ENCODE measurements around the gene KIF27. TPM values are rescaled to one million over a fixed set of nuclear protein-coding genes. Genes with fewer than 3 reads are reported as not detected.
"Not testable (repeated sequence)": the region's sequence is repeated elsewhere in the genome, so short reads cannot be mapped to it uniquely, and the experiment has no call there.

Gene KIF27
- total RNA-seq, 2 experiments from 2014 or later: 2.3 TPM

DNA sequence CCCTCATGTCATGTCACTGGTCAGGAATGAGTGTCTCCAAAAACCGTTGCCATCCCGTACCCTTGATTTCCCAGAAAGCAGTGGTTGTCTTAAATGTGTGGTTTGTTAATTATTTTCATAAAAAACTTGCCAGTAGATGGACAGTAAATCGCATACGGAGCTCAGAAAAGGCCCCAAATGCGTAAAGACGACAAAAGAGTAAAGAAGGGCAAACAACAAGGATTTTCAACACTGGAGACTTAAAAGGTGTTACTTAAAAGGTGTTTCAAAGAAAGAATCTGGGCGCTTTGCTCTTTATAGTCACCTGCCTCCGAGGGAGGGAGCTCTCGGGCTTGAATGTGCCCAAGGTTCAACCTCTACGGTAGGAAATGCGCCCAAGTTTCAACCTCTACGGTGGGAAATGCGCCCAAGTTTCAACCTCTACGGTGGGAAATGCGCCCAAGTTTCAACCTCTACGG, 734 bp downstream of the KIF27 start:
- H3K27ac Mint-ChIP-seq: peak overlapping the region; percentile 78
- no peaks in the 10 kb centered on the region for H3K9me3 Mint-ChIP-seq
- H3K4me1 Mint-ChIP-seq: peaks cover 18% of the 10 kb centered on the region
- peak overlapping the region; percentile 81 for H3K4me3 Mint-ChIP-seq
- H3K36me3 Mint-ChIP-seq (ENCODE audit: low read depth): no peaks in the 10 kb centered on the region
- H3K27me3 Mint-ChIP-seq: no peaks in the 10 kb centered on the region
- ChIA-PET CTCF (interaction anchor here (0.8 to 2.6 kb wide), 15 partner anchors 9 to 398 kb away, joined by 3 to 12 read pairs (median 5); partner anchors contain the start of genes HNRNPK, RMI1 and UBQLN1), POLR2A (interaction anchor here (0.6 to 5.4 kb wide), 7 partner anchors 10 to 375 kb away, joined by 3 to 59 read pairs (median 6); partner anchors contain the start of genes HNRNPK, IDNK, RMI1 and UBQLN1)
- DNase-seq: no peak

DNA sequence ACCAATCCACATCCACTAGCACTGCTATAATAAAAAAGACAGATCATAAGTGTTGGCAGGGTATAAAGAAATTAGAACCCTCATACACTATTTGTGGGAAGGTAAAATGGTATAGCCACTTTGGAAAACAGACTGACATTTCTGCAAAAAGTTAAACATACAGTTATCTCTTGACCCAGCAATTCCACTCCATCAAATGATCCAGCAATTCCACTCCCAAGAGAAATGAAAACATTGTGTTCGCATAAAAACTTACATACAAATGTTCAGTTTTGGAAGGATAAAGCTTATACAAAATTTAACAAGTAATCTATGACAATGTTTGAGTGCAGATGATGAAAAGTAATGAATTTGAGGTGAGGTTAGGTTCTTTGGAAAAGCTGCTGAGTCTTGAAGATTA, 2.1 kb downstream of the KIF27 start:
- ChIA-PET POLR2A (interaction anchor here (1.0 kb wide), 1 partner anchor 211 kb away, joined by 3 read pairs; the partner anchor contains the start of gene UBQLN1), CTCF (interaction anchor here (1.5 to 1.9 kb wide), 2 partner anchors 342 to 397 kb away, joined by 3 to 6 read pairs; no protein-coding TSS in a partner anchor)
- H3K36me3 Mint-ChIP-seq (ENCODE audit: low read depth): no peaks in the 10 kb centered on the region
- DNase-seq: no peak
- peaks cover 18% of the 10 kb centered on the region for H3K4me1 Mint-ChIP-seq
- H3K9me3 Mint-ChIP-seq: no peaks in the 10 kb centered on the region
- no peaks in the 10 kb centered on the region for H3K27me3 Mint-ChIP-seq
- H3K4me3 Mint-ChIP-seq: no peak overlapping the region
- no peak overlapping the region for H3K27ac Mint-ChIP-seq

DNA sequence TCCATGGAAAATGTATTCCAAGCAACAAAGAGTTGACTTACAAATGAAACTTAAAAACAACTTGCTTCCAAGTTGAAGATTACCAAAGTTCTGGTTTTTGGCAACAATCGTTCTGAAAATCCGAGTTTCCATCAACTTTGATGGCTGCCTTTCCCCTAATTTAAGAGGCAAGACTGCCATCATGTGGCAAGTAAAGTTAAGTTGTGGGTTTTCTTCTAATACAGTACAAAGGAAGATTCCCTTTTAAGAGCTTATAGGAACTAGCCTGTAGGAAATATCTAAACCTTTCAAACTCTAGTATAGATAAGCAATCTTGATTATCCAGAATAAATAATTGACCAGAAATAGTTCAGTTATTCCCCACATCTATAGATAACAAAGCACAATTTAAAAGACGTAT, 9.0 kb downstream of the KIF27 start:
- H3K36me3 Mint-ChIP-seq (ENCODE audit: low read depth); DNase-seq; H3K4me1 Mint-ChIP-seq; H3K27ac Mint-ChIP-seq; H3K27me3 Mint-ChIP-seq; H3K9me3 Mint-ChIP-seq; POLR2A ChIA-PET; H3K4me3 Mint-ChIP-seq: not testable (repeated sequence)
- CTCF ChIA-PET: interaction anchor here (1.2 to 3.1 kb wide), 4 partner anchors 9 to 291 kb away, joined by 3 to 31 read pairs (median 6); partner anchors contain the start of gene KIF27

DNA sequence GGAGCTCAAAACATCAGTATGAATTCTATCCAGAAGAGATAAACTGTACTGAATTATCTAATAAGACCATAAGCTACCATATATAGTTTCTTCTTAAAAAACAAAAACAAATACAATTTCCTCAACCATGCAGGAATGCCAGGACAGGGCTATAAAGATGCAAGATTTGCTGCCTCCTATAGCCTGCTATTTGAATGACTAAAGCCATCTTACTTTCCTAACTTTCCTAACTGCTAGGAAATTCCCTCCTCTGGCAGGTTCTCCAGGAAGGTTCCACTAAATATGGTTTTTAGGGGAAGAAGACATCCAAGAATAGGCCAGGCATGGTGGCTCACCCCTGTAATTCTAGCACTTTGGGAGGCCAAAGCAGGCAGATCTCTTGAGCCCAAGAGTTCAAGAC, 15.1 kb downstream of the KIF27 start:
- Mint-ChIP-seq H3K27ac (no peak overlapping the region), H3K4me1 (no peaks in the 10 kb centered on the region), H3K9me3 (no peaks in the 10 kb centered on the region), H3K27me3 (no peaks in the 10 kb centered on the region), H3K36me3 (ENCODE audit: low read depth) (no peaks in the 10 kb centered on the region), H3K4me3 (no peak overlapping the region)
- ChIA-PET POLR2A (no interaction called here), CTCF (no interaction called here)
- no peak for DNase-seq

DNA sequence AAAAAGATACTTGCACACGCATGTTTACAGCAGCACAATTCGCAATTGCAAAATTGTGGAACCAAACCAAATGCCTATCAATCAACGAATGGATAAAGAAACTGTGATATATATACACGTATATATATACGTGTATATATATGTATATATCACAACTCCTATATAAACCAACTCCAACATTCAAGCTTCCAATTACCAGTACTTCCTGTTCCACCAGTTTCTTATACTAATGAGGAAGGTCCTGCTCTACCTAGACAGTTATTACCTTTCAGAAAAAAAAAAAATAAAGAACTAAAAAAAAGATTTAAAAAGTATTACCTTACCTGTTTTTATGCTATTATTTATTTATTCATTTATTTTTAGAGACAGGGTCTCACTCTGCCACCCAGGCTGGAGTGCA, 20.6 kb downstream of the KIF27 start:
- H3K9me3 Mint-ChIP-seq: not testable (repeated sequence)

DNA sequence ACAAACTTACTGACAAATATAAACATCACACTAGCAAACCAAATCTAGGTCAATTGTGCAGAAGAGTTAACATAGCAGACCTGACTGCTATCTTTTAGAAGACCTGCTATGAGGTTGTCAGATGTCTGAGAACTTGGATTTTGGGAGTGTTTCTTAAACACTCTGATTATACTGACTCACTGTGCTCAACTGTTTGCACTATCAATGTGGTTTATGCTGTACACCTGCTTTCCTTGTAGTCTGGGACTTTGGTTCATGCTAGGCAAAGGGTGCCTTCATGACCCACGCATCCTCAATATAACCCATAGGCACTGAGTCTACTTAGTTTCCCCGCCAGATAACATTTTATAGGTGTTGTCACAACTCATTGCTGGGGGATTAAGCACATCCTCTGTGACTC, 26.9 kb downstream of the KIF27 start:
- H3K4me1 Mint-ChIP-seq; H3K9me3 Mint-ChIP-seq; CTCF ChIA-PET; H3K4me3 Mint-ChIP-seq; H3K27me3 Mint-ChIP-seq; H3K36me3 Mint-ChIP-seq (ENCODE audit: low read depth); H3K27ac Mint-ChIP-seq; DNase-seq: not testable (repeated sequence)
- POLR2A ChIA-PET: interaction anchor here (0.6 kb wide), 1 partner anchor 30 kb away, joined by 3 read pairs; no protein-coding TSS in a partner anchor

More for the DNA sequence above, 20.6 kb downstream of the KIF27 start:
- H3K27me3 Mint-ChIP-seq; DNase-seq; CTCF ChIA-PET; H3K27ac Mint-ChIP-seq; H3K4me1 Mint-ChIP-seq; POLR2A ChIA-PET; H3K36me3 Mint-ChIP-seq (ENCODE audit: low read depth); H3K4me3 Mint-ChIP-seq: not testable (repeated sequence)

DNA sequence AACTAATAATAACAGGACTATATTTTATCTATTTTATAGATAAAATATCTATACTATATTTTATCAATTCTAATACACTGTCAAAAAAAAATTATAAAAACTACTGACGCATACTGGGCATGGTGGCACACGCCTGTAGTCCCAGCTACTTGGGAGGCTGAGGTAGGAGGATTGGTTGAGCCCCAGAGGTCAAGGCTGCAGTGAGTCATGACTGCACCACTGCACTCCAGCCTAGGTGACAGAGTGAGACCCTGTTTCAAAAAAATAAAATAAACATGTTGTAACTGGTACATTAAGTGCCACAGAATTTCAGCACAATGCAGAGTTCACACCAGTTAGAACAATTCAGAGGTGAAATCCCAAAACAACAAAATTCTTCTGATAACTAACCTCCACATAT, 34.7 kb downstream of the KIF27 start:
- DNase-seq; H3K4me1 Mint-ChIP-seq; H3K27me3 Mint-ChIP-seq; CTCF ChIA-PET; H3K9me3 Mint-ChIP-seq; POLR2A ChIA-PET; H3K36me3 Mint-ChIP-seq (ENCODE audit: low read depth); H3K4me3 Mint-ChIP-seq; H3K27ac Mint-ChIP-seq: not testable (repeated sequence)

DNA sequence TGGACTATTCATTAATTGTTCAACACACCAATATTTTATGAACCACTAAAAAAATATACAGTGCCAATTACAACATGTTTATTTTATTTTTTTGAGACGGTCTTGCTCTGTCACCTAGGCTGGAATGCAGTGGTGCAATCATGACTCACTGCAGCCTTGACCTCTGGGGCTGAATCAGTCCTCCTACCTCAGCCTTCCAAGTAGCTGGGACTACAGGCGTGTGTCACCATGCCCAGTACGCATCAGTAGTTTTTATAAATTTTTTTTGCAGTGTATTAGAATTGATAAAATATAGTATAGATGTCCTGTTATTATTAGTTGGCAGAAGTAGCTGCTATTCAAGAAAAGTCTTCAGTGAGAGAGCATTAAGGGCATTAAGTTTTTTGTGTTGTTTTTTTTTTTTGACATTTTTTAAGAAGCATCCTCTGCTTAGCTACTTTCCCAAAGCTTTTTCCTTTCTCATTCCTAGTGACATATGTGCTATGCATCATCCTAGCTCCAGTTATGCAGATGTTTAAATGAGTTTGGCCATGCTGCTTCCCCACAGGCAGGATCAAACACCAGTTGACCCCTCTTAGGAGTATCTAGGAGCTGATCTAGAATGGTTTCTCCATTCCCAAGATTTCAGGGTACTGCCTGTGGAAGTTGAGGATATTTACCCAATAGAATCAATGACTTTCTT, 35.5 kb downstream of the KIF27 start:
- H3K27me3 Mint-ChIP-seq; POLR2A ChIA-PET; H3K4me1 Mint-ChIP-seq; H3K27ac Mint-ChIP-seq; H3K4me3 Mint-ChIP-seq; H3K36me3 Mint-ChIP-seq (ENCODE audit: low read depth); DNase-seq; H3K9me3 Mint-ChIP-seq: not testable (repeated sequence)
- CTCF ChIA-PET: interaction anchor here (0.9 kb wide), 1 partner anchor 26 kb away, joined by 3 read pairs; no protein-coding TSS in a partner anchor

DNA sequence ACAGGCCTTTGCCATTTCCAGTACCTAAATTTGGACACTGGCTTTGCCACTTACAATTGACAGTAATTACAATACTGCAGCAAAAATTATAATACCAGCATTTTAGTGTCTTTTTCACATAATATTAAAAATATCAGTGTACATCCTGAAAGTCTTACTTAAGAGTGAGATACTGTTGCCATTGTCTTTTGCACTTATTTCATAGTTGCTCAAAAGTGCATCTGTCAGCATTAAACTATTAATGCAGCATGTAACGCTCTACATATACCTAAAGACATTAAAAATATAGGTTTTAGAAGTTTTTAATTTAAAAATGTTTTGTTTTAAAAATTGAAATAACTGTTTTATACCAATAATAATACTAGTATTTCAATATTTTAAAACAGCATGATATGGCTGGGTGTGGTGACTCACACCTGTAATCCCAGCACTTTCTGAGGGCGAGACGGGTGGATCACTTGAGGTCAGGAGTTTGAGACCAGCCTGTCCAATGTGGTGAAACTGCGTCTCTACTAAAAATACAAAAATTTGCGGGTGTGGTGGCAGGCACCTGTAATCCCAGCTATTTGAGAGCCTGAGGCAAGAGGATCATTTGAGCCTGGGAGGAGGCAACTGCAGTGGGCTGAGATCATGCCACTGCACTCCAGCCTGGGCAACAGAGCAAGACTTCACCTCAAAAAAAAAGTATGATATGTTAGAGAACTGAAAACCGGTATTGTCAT, 39.4 kb downstream of the KIF27 start:
- POLR2A ChIA-PET; H3K36me3 Mint-ChIP-seq (ENCODE audit: low read depth); CTCF ChIA-PET; DNase-seq; H3K4me3 Mint-ChIP-seq; H3K27ac Mint-ChIP-seq; H3K4me1 Mint-ChIP-seq; H3K27me3 Mint-ChIP-seq; H3K9me3 Mint-ChIP-seq: not testable (repeated sequence)

DNA sequence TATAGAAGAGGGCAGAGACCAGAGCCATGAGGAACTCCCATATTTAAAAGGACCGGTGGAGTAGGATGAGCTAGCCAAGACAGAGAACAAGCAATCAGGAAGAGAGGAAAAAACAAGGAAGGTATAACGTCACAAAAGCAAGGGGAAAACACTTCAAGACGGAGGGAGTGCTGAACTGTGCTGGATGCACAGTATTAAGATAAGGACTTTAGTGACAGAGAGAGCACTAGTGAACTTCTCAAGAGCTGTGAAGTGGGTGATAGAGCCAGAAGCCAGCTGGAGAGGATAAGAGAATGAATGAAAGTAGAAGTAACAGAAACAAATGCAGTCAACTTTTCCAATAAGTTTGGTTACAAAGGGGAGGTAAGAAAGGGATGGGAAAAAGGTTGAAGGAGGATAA, 45.7 kb downstream of the KIF27 start:
- H3K27ac Mint-ChIP-seq; H3K36me3 Mint-ChIP-seq (ENCODE audit: low read depth); H3K9me3 Mint-ChIP-seq; POLR2A ChIA-PET; DNase-seq; H3K4me1 Mint-ChIP-seq; CTCF ChIA-PET; H3K4me3 Mint-ChIP-seq; H3K27me3 Mint-ChIP-seq: not testable (repeated sequence)

DNA sequence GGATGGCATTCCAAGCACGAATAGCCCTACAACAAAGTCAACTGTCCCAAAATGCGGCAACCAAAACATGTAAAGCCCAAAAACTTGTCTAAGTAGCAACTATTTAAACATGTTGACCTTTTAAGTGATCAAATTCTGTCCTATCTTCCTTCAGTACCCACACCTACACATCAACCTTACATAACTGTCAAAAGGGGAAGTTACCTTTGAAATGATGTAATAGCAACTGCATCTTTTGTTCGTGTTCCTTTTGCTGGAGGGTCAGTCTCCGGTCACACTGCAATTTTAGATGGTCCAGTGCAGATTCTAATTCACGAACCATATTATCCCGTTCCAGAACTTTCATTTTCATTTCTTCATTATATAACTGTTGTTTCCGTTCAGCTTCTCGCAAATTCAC, 71.3 kb downstream of the KIF27 start:
- DNase-seq; H3K4me1 Mint-ChIP-seq; H3K27ac Mint-ChIP-seq; CTCF ChIA-PET; POLR2A ChIA-PET; H3K36me3 Mint-ChIP-seq (ENCODE audit: low read depth); H3K9me3 Mint-ChIP-seq; H3K27me3 Mint-ChIP-seq; H3K4me3 Mint-ChIP-seq: not testable (repeated sequence)

DNA sequence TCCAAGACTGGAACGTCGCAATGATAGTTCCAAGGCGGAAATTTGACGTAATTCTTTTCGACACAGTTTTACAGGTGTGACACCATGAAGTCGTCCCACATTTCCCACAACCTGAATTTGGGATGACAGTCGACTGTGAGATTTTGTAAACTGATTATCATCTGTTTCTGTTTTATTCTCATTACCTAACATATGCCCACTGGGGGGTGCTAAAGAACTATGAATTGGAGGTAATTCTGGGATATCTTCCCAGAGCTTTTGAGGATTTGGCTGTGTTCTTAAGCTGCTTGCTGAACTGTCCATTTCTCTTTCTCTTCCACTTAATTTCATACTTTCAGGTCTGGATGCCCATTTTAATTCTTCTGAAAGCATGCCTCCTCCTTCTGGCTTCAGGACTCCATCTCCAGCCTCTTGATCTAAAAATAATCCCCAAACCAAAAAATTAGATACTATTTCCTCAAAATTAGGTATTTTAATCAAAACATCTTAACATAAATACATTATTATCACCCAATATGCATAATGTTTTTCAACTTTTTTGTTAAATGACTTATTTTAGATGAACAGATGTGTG, 84.1 kb downstream of the KIF27 start:
- DNase-seq; H3K4me3 Mint-ChIP-seq; H3K4me1 Mint-ChIP-seq; H3K36me3 Mint-ChIP-seq (ENCODE audit: low read depth); H3K27me3 Mint-ChIP-seq; H3K9me3 Mint-ChIP-seq; H3K27ac Mint-ChIP-seq; CTCF ChIA-PET; POLR2A ChIA-PET: not testable (repeated sequence)

DNA sequence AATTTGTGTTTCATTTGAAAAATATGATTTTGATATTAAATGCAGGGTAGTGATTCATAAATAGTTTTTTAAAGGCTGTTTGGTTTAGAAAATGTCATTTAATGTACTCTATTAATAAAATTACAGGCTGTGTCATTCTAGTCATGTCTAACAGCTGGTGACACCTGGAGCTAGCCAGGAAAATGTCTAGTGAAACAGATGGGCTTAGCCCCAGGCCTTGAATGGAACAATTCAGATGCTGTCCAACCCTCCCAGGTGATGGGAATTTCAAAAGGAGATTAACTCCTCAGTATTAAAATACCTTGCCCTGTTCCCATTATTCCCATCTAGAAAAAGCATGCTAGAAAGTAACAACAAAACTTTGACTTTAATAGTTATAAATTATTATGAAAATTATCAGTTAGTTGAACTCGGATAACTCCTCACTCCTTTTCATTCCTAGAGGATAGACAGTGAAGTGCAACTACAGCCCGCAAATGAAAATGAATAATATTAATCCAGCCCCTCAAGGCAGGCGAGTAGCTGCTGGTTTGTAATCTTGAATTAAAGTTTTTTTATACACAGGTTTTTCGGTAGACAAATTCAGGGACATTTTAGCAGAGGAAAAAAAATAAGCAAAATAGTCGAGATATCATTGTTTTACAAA, 90.7 kb downstream of the KIF27 start:
- H3K27ac Mint-ChIP-seq; H3K4me1 Mint-ChIP-seq; CTCF ChIA-PET; H3K36me3 Mint-ChIP-seq (ENCODE audit: low read depth); H3K4me3 Mint-ChIP-seq; DNase-seq; H3K9me3 Mint-ChIP-seq; POLR2A ChIA-PET: not testable (repeated sequence)
- H3K27me3 Mint-ChIP-seq: peaks cover 14% of the 10 kb centered on the region
